ENCODE measurements around the gene LPGAT1.

The LPGAT1 gene

DNA sequence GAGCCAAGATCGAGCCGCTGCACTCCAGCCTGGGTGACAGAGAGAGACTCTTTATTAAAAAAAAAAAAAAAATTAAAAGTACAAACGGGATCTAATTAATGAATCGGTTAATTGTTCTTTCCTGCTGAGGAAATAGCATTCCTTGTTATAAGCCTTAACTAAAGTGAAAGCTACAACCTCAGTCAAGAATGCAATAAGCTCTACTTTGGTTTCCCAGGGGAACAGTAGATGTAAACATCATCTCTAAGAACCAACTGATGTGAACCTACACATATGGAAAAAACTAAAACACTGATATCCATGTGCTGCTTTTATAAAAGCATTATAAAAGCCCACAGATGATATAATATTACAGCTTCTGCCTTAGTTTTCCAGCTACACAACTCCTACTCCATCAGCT, 41.9 kb downstream of the LPGAT1 start:
- Histone ChIP-seq H3K27me3 (ENCODE audit: low read depth, low read length) (no peaks in the 10 kb centered on the region), H2AFZ (ENCODE audit: low read depth, low read length) (no peak overlapping the region), H3K9me3 (ENCODE audit: insufficient read depth, low read length) (no peaks in the 10 kb centered on the region), H3K4me1 (ENCODE audit: low read length) (no peaks in the 10 kb centered on the region), H3K27ac (ENCODE audit: low read length) (no peak overlapping the region), H3K9ac (ENCODE audit: low read length) (no peak overlapping the region), H4K20me1 (ENCODE audit: insufficient read depth, low read length) (no peaks in the 10 kb centered on the region), H3K4me2 (ENCODE audit: low read length) (no peak overlapping the region), H3K4me3 (ENCODE audit: low read length) (no peak overlapping the region), H3K79me2 (ENCODE audit: low read length) (no peaks in the 10 kb centered on the region), H3K36me3 (replicated peaks; ENCODE audit: low read depth, low read length) (peaks cover 9% of the 10 kb centered on the region)
- TF ChIP-seq EZH2phosphoT487 (IDR thresholded peaks at IDR 0.05; ENCODE audit: low read depth) (no peak), CTCF (IDR thresholded peaks at IDR 0.05; ENCODE audit: low read depth, low read length) (no peak)

GRCh38 chr1:211783897-211784296, 46.7 kb downstream of the LPGAT1 start:
- peaks cover 4% of the 10 kb centered on the region for H3K36me3 ChIP-seq (replicated peaks; ENCODE audit: low read depth, low read length)
- no peaks in the 10 kb centered on the region for H3K4me1 ChIP-seq (ENCODE audit: low read length)
- H3K27me3 ChIP-seq (ENCODE audit: low read depth, low read length): no peaks in the 10 kb centered on the region
- no peak overlapping the region for H3K4me2 ChIP-seq (ENCODE audit: low read length)
- no peaks in the 10 kb centered on the region for H4K20me1 ChIP-seq (ENCODE audit: insufficient read depth, low read length)
- no peaks in the 10 kb centered on the region for H3K9me3 ChIP-seq (ENCODE audit: insufficient read depth, low read length)
- TF ChIP-seq CTCF (IDR thresholded peaks at IDR 0.05; ENCODE audit: low read depth, low read length): no peak
- TF ChIP-seq EZH2phosphoT487 (IDR thresholded peaks at IDR 0.05; ENCODE audit: low read depth): no peak
- H3K4me3 ChIP-seq (ENCODE audit: low read length): no peak overlapping the region
- H3K9ac ChIP-seq (ENCODE audit: low read length): no peak overlapping the region
- no peaks in the 10 kb centered on the region for H3K79me2 ChIP-seq (ENCODE audit: low read length)
- H3K27ac ChIP-seq (ENCODE audit: low read length): no peak overlapping the region
- no peak overlapping the region for H2AFZ ChIP-seq (ENCODE audit: low read depth, low read length)

GRCh38 chr1:211783266-211783665, 47.3 kb downstream of the LPGAT1 start:
- no peaks in the 10 kb centered on the region for H3K27me3 ChIP-seq (ENCODE audit: low read depth, low read length)
- H3K9me3 ChIP-seq (ENCODE audit: insufficient read depth, low read length): no peaks in the 10 kb centered on the region
- peaks cover 9% of the 10 kb centered on the region for H3K36me3 ChIP-seq (replicated peaks; ENCODE audit: low read depth, low read length)
- no peaks in the 10 kb centered on the region for H3K4me1 ChIP-seq (ENCODE audit: low read length)
- H2AFZ ChIP-seq (ENCODE audit: low read depth, low read length): no peak overlapping the region
- H3K4me2 ChIP-seq (ENCODE audit: low read length): no peak overlapping the region
- H4K20me1 ChIP-seq (ENCODE audit: insufficient read depth, low read length): no peaks in the 10 kb centered on the region
- H3K79me2 ChIP-seq (ENCODE audit: low read length): no peaks in the 10 kb centered on the region
- no peak overlapping the region for H3K9ac ChIP-seq (ENCODE audit: low read length)
- no peak overlapping the region for H3K27ac ChIP-seq (ENCODE audit: low read length)
- no peak overlapping the region for H3K4me3 ChIP-seq (ENCODE audit: low read length)
- TF ChIP-seq CTCF (IDR thresholded peaks at IDR 0.05; ENCODE audit: low read depth, low read length) (no peak), EZH2phosphoT487 (IDR thresholded peaks at IDR 0.05; ENCODE audit: low read depth) (no peak)

GRCh38 chr1:211781260-211781659, 49.3 kb downstream of the LPGAT1 start:
- no peaks in the 10 kb centered on the region for H3K4me1 ChIP-seq (ENCODE audit: low read length)
- no peak overlapping the region for H3K9ac ChIP-seq (ENCODE audit: low read length)
- H3K4me3 ChIP-seq (ENCODE audit: low read length): no peak overlapping the region
- no peaks in the 10 kb centered on the region for H3K79me2 ChIP-seq (ENCODE audit: low read length)
- H3K27ac ChIP-seq (ENCODE audit: low read length): no peak overlapping the region
- no peak for TF ChIP-seq EZH2phosphoT487 (IDR thresholded peaks at IDR 0.05; ENCODE audit: low read depth)
- TF ChIP-seq CTCF (IDR thresholded peaks at IDR 0.05; ENCODE audit: low read depth, low read length): no peak
- H4K20me1 ChIP-seq (ENCODE audit: insufficient read depth, low read length): no peaks in the 10 kb centered on the region
- H2AFZ ChIP-seq (ENCODE audit: low read depth, low read length): no peak overlapping the region
- no peaks in the 10 kb centered on the region for H3K9me3 ChIP-seq (ENCODE audit: insufficient read depth, low read length)
- H3K27me3 ChIP-seq (ENCODE audit: low read depth, low read length): no peaks in the 10 kb centered on the region
- H3K4me2 ChIP-seq (ENCODE audit: low read length): no peak overlapping the region
- H3K36me3 ChIP-seq (replicated peaks; ENCODE audit: low read depth, low read length): peaks cover 15% of the 10 kb centered on the region

Data from OCI-LY3 (cell line).